Measurements from ENCODE around the gene RAB36.

Gene RAB36

GRCh38 chr22:23156286-23156685 is 11.0 kb downstream of the RAB36 start:
- no peak for TF ChIP-seq CTCF (IDR thresholded peaks at IDR 0.05; ENCODE audit: low read depth, low read length, missing control alignments)
- H3K4me3 ChIP-seq (ENCODE audit: low read depth, low read length) = no peak overlapping the region
- DNase-seq (ENCODE audit: low read depth) = no peak
- in situ Hi-C loops (cut with HindIII; ENCODE audit: low sequenced_read_pairs) = no loop called here

GRCh38 chr22:23157560-23158515 is 12.6 kb downstream of the RAB36 start:
- in situ Hi-C loops (cut with HindIII; ENCODE audit: low sequenced_read_pairs) = no loop called here
- H3K4me3 ChIP-seq (ENCODE audit: low read depth, low read length) = no peak overlapping the region
- TF ChIP-seq CTCF (IDR thresholded peaks at IDR 0.05; ENCODE audit: low read depth, low read length, missing control alignments) = no peak
- DNase-seq (ENCODE audit: low read depth) = no peak

- DNase-seq (ENCODE audit: low read depth) = no peak
- in situ Hi-C loops (cut with HindIII; ENCODE audit: low sequenced_read_pairs) = no loop called here
- H3K4me3 ChIP-seq (ENCODE audit: low read depth, low read length) = no peak overlapping the region
- TF ChIP-seq CTCF (IDR thresholded peaks at IDR 0.05; ENCODE audit: low read depth, low read length, missing control alignments) = no peak
Measured at GRCh38 chr22:23158516-23159290, 13.4 kb downstream of the RAB36 start.

- no peak for TF ChIP-seq CTCF (IDR thresholded peaks at IDR 0.05; ENCODE audit: low read depth, low read length, missing control alignments)
- no peak overlapping the region for H3K4me3 ChIP-seq (ENCODE audit: low read depth, low read length)
- no peak for DNase-seq (ENCODE audit: low read depth)
- in situ Hi-C loops (cut with HindIII; ENCODE audit: low sequenced_read_pairs) = no loop called here
Measured at GRCh38 chr22:23159291-23159630, 14.0 kb downstream of the RAB36 start.

- H3K4me3 ChIP-seq (ENCODE audit: low read depth, low read length) = no peak overlapping the region
- TF ChIP-seq CTCF (IDR thresholded peaks at IDR 0.05; ENCODE audit: low read depth, low read length, missing control alignments) = no peak
- in situ Hi-C loops (cut with HindIII; ENCODE audit: low sequenced_read_pairs) = no loop called here
- no peak for DNase-seq (ENCODE audit: low read depth)
Measured at GRCh38 chr22:23161029-23161428, 15.8 kb downstream of the RAB36 start.

GRCh38 chr22:23161574-23161973 is 16.3 kb downstream of the RAB36 start:
- H3K4me3 ChIP-seq (ENCODE audit: low read depth, low read length) = no peak overlapping the region
- in situ Hi-C loops (cut with HindIII; ENCODE audit: low sequenced_read_pairs) = no loop called here
- TF ChIP-seq CTCF (IDR thresholded peaks at IDR 0.05; ENCODE audit: low read depth, low read length, missing control alignments) = no peak
- no peak for DNase-seq (ENCODE audit: low read depth)
